COLO668 (cell line): Measurements from ENCODE around the gene ELAVL2.

Source experiments
- DNase-seq: peaks from one replicate; lab custom pipeline; 2025; ENCODE audit not compliant: unreplicated experiment; lab: John Stamatoyannopoulos, UW

Gene ELAVL2

DNA sequence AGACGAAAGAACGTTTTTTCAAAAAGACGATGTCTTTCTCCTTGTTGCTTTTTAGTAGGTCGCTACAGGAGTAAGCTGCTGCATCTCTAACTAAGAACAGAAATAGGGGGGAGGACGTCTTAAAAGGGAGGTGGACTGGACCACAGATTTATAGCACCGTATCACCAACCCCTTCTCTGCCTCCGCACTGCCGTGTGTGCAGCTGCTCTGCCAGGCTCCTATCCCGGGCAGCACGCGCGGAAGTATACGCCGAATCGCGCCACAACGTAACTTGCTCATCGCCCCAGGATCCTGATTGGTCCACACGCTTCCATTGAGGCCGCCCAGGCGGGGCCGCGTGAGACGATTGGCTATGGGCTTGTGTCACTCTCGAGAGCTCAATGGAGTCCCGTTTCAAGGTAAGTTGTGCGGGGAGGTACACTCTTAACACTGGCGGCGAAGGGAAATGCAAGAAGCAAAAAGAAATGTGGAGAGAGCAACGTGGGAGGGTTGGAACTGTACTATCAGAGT lies at the start of gene ELAVL2:
TSS of gene ELAVL2 (minus strand) at position 121 of the 510 bp plus-strand sequence. CDS start 64,006 bp downstream, outside the sequence.
- DNase-seq: peak; percentile 99

GRCh38 chr9:23858234-23858633 lies 32.2 kb upstream of the ELAVL2 start:
- no peak for DNase-seq

- no peak for DNase-seq
Measured at GRCh38 chr9:23855873-23856604, 30.0 kb upstream of the ELAVL2 start.

DNA sequence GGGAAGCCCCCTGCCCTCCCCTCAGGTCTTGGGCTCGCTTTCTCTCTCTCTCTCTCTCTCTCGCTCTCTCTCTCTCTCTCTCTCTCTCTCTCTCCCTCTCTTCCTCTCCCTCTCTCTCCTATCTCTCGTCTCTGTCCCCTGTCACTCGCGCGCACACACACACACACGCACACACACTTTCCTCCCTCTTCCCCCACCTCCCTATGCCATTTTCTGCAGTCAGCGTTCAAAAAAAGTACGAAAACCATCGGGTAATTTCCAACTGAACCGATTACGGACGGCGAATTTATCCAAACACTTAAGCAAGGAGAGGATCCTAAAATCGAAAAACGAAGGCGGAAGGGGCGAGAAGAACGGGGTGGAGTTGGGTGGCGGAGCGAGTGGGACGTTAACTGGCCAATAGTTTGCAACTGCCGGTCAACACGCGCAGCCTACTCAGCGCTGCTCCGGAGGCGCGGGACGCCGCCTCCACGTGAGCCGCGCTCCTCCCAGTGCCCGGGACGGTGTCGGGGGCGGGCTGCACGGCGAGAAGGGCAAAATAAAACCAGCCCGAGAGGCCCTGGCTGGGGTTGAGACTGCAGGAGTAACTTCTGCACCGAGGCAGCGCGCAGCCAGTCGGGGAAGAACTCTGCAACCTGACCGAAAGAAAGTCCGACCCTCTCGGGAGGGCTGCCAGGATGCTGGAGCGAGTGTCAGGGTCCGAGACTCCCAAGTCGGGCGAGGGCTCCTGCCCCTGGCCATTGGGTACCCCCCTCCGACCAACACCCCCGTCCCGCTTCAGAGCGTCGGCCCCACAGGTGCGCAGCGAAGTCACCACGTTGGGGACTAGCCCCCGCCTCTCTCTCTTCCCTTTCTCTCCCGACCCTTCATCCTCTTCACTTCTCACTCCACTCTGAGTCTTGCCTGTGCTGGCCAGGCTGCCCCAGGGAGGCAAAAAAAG lies 24.9 kb upstream of the ELAVL2 start:
- peak; percentile 64 for DNase-seq

- DNase-seq: peak; percentile 60
Measured at GRCh38 chr9:23850242-23850689, 24.2 kb upstream of the ELAVL2 start.

- DNase-seq: no peak
Measured at GRCh38 chr9:23849379-23850035, 23.5 kb upstream of the ELAVL2 start.

GRCh38 chr9:23842565-23843129 lies 16.6 kb upstream of the ELAVL2 start:
- no peak for DNase-seq

- no peak for DNase-seq
Measured at GRCh38 chr9:23841304-23841703, 15.3 kb upstream of the ELAVL2 start.

DNA sequence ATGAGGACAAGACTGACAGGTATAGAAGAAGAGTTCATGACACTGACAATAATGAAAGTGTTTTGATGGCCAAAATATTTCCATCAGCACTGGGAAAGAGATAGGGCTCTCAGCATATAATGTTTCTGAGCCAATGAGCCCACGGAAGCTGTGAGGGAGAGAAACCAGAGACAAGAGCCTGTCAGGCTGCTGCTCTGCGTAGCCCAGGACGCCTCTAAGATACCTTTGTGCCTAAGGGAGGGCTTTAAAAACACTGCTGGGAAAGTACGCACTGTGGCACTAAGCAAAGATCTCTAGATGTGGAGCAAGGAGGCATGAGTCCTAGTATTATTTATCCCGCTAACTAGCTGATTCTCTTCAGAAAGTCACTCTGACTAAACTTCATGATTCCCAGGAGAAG lies 11.0 kb upstream of the ELAVL2 start:
- DNase-seq: no peak

GRCh38 chr9:23830929-23831730 lies 5.1 kb upstream of the ELAVL2 start:
- DNase-seq: no peak

- no peak for DNase-seq
Measured at GRCh38 chr9:23830476-23830805, 4.4 kb upstream of the ELAVL2 start.

DNA sequence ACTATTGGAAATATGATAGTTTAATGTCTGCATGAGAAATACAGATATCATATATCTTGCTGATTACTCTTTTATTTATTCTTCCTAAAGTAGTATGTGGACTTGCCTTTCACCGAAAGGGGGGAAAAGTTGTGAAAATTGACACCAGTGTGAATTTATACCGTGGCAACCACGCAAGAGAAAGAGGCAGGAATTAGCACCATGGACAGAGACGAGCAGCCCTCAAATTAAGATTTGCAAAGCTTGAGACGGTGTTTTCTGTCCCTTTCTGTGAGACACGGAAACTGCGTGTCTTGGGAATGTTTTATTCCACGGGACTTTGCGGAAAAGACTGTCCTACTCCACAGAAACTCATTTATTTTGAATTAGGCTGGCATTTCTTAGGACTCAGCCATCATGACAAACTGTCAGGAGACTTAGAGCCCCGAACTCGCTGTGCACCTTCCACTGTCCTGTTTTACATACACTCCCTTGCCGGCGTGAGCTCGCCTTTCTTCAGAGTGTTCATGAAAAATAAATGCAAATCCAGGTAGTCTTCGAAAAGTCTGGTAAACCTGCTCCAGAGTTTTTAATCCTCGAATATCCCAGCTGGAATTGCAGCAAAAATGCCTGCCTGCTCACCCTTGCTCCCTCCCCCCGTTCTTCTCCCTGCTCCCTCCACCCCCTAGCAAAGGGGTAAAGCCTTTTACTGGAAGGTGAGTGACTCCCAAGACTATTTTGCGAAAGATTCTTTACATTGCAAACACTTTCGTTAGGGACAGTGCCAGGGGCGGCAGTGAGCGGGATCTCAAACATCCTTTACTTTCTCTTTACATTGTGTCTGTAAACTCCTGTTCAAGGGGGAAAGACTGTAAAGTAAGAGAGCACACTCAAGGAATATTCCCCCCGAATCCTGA lies 3.8 kb upstream of the ELAVL2 start:
- no peak for DNase-seq

- no peak for DNase-seq
Measured at GRCh38 chr9:23825700-23826099, 340 bp downstream of the ELAVL2 start.

- peak; percentile 55 for DNase-seq
Measured at GRCh38 chr9:23824830-23825591, 1.0 kb downstream of the ELAVL2 start.

- DNase-seq: peak; percentile 45
Measured at GRCh38 chr9:23823986-23824829, 1.8 kb downstream of the ELAVL2 start.

- no peak for DNase-seq
Measured at GRCh38 chr9:23823269-23823668, 2.8 kb downstream of the ELAVL2 start.
